K562 (cell line): ENCODE results near the gene CLP1. TPM values are rescaled to one million over a fixed set of nuclear protein-coding genes. Genes with fewer than 3 reads are reported as not detected.

Source experiments
- ATF7 ChIP-seq: fragments of 450-650 bp; IDR thresholded peaks from 2 replicates; pipeline ENCODE4 v1.7.1; 2014; ENCODE audit warnings: mild to moderate bottlenecking, moderate library complexity
- BACH1 ChIP-seq: fragments of 200-800 bp; sonication (Bioruptor generic); IDR thresholded peaks from 2 replicates; pipeline ENCODE4 v1.6.1; 2016; ENCODE audit warnings: missing genetic modification characterization, missing compliant biosample characterization
- C11orf30 ChIP-seq: fragments of 450-650 bp; IDR thresholded peaks from 2 replicates; pipeline ENCODE4 v1.6.1; 2016; ENCODE audit warnings: low read depth, mild to moderate bottlenecking
- FOXA3 ChIP-seq, 2 experiments: fragments of 450-650 bp in 1 of 2; sonication (generic) in 1 of 2; formaldehyde crosslinking; IDR thresholded peaks in 1 of 2; conservative IDR thresholded peaks in 1 of 2; 2 replicates each; pipeline versions ENCODE4 v1.4.0 to v1.8.0; 2020 to 2022; ENCODE audit warnings: mild to moderate bottlenecking in 2 of 2, missing genetic modification reagents in 1 of 2
- HES1 ChIP-seq: fragments of 450-650 bp; IDR thresholded peaks from 2 replicates; pipeline ENCODE4 v1.6.1; 2016; ENCODE audit warnings: low read depth, mild to moderate bottlenecking, moderate library complexity
- HEY1 ChIP-seq: fragments of 250-450 bp; sonication (Bioruptor Pico); IDR thresholded peaks from 2 replicates; pipeline ENCODE4 v1.5.0; 2020; ENCODE audit warnings: mild to moderate bottlenecking, moderate library complexity, borderline replicate concordance
- HOXB6 ChIP-seq: fragments of 250-450 bp; sonication (Bioruptor Pico); IDR thresholded peaks from 2 replicates; pipeline ENCODE4 v1.5.1; 2022; ENCODE audit warnings: mild to moderate bottlenecking, borderline replicate concordance
- KAT8 ChIP-seq: fragments of 450-650 bp; IDR thresholded peaks from 2 replicates; pipeline ENCODE4 v1.6.1; 2016; ENCODE audit warnings: low read depth, mild to moderate bottlenecking
- KDM4B ChIP-seq, 2 experiments: fragments of 450-650 bp in 1 of 2; sonication (generic) in 1 of 2; IDR thresholded peaks; 2 replicates each; pipeline ENCODE4 v1.6.1; 2016 to 2017; ENCODE audit warnings: borderline replicate concordance in 2 of 2, antibody characterized with exemption in 1 of 2, low read depth in 1 of 2, mild to moderate bottlenecking in 1 of 2
- MTA1 ChIP-seq: fragments of 450-650 bp; IDR thresholded peaks from 2 replicates; pipeline ENCODE4 v1.6.1; 2017; ENCODE audit warnings: borderline replicate concordance
- NEUROD1 ChIP-seq: fragments of 150-350 bp; IDR thresholded peaks from 2 replicates; pipeline ENCODE4 v1.6.1; 2014; ENCODE audit warnings: borderline replicate concordance, low read length, low read depth; ENCODE audit not compliant: partially characterized antibody
- NFE2L1 ChIP-seq: fragments of 450-650 bp; IDR thresholded peaks from 2 replicates; pipeline ENCODE4 v1.6.1; 2016; ENCODE audit warnings: missing genetic modification characterization, low read depth, mild to moderate bottlenecking, missing compliant biosample characterization, moderate library complexity, borderline replicate concordance
- PHF8 ChIP-seq: fragments of 200-600 bp; sonication (generic); IDR thresholded peaks from 2 replicates; pipeline ENCODE4 v1.6.1; 2012; ENCODE audit warnings: mixed run types, mild to moderate bottlenecking, inconsistent platforms, low read length, moderate library complexity, borderline replicate concordance
- POLR2AphosphoS5 ChIP-seq: IDR thresholded peaks from 2 replicates; pipeline ENCODE4 v1.6.1; 2011; ENCODE audit warnings: mild to moderate bottlenecking, low read depth, low read length, moderate library complexity; ENCODE audit not compliant: control insufficient read depth, insufficient read depth
- SNIP1 ChIP-seq: fragments of 450-650 bp; IDR thresholded peaks from 2 replicates; pipeline ENCODE4 v1.7.1; 2017; ENCODE audit warnings: low read depth, mild to moderate bottlenecking
- SRSF7 ChIP-seq: fragments of 200-400 bp; formaldehyde crosslinking; optimal IDR thresholded peaks from 2 replicates; pipeline ENCODE3; 2017; ENCODE audit warnings: mild to moderate bottlenecking, low read depth, low read length
- ZBTB12 ChIP-seq: fragments of 250-450 bp; sonication (Bioruptor Pico); IDR thresholded peaks from 2 replicates; pipeline ENCODE4 v1.4.0; 2020
- ZC3H4 ChIP-seq: sonication (generic); formaldehyde crosslinking; IDR thresholded peaks from 2 replicates; pipeline ENCODE4 v1.9.0; 2021; ENCODE audit warnings: missing genetic modification reagents, borderline replicate concordance
- ZFX ChIP-seq: sonication (generic); formaldehyde crosslinking; IDR thresholded peaks from 2 replicates; pipeline ENCODE4 v1.8.0; 2022; ENCODE audit warnings: mild to moderate bottlenecking, missing genetic modification reagents, moderate library complexity
- ZNF23 ChIP-seq: fragments of 250-450 bp; sonication (Bioruptor Pico); IDR thresholded peaks from 2 replicates; pipeline ENCODE4 v1.4.0; 2020; ENCODE audit warnings: mild to moderate bottlenecking
- ZNF507 ChIP-seq: conservative IDR thresholded peaks from 2 replicates; pipeline ENCODE4 v1.6.1; 2017; ENCODE audit warnings: missing genetic modification characterization, missing compliant biosample characterization
- ZNF583 ChIP-seq: fragments of 250-450 bp; sonication (Bioruptor Pico); IDR thresholded peaks from 2 replicates; pipeline ENCODE4 v1.4.0; 2020
- ZNF592 ChIP-seq: fragments of 450-650 bp; IDR thresholded peaks from 2 replicates; pipeline ENCODE4 v1.6.1; 2017; ENCODE audit warnings: antibody characterized with exemption, mild to moderate bottlenecking
- ZNF695 ChIP-seq: fragments of 450-650 bp; formaldehyde crosslinking; IDR thresholded peaks from 2 replicates; pipeline ENCODE4 v1.4.0; 2020; ENCODE audit warnings: mild to moderate bottlenecking, moderate library complexity
- ZNF699 ChIP-seq: fragments of 250-450 bp; sonication (Bioruptor Pico); IDR thresholded peaks from 2 replicates; pipeline ENCODE4 v1.8.0; 2021; ENCODE audit warnings: mild to moderate bottlenecking, moderate library complexity; ENCODE audit not compliant: insufficient replicate concordance
- ZSCAN32 ChIP-seq: fragments of 450-650 bp; formaldehyde crosslinking; IDR thresholded peaks from 2 replicates; pipeline ENCODE4 v1.4.0; 2020; ENCODE audit warnings: mild to moderate bottlenecking, moderate library complexity
- polyA plus RNA-seq, 8 experiments: library from polyadenylated mRNA; depleted of rRNA in 4 of 8; stranded (reverse) in 5 of 8; unstranded in 3 of 8; fragments of >200 nt; fragmentation: Nextera tagmentation in 2 of 8; fragmentation: Illumina TruSeq in 1 of 8; extraction: Ambion mirVana in 2 of 8; extraction: Trizol in 1 of 8; gene quantifications; 2 replicates each; pipeline versions ENCODE4 v1.2.1 to v1.2.3, GENCODE V29; 2011 to 2014; ENCODE audit warnings: inconsistent platforms in 1 of 8, missing spikeins in 1 of 8
- total RNA-seq, 7 experiments: library from RNA; depleted of rRNA in 6 of 7; stranded (reverse); fragments of >200 nt in 6 of 7; fragmentation: Illumina TruSeq in 2 of 7; extraction: Trizol in 2 of 7; gene quantifications; 2 replicates each; pipeline versions ENCODE4 v1.2.1 to v1.2.3, GENCODE V29; 2011 to 2021; ENCODE audit warnings: low replicate concordance in 1 of 7

CLP1 gene
- total and polyA plus RNA-seq, 9 of the 15 experiments (the other 6 are each of a cell fraction or from before 2014, with no cell fraction given), result 19.1 to 46.2 (median 27.8) TPM

- TF ChIP-seq ZNF695 (CRISPR knock-in tag), result no peak
- no peak for TF ChIP-seq POLR2AphosphoS5
- TF ChIP-seq ZSCAN32 (CRISPR knock-in tag), result no peak
- no peak for TF ChIP-seq NEUROD1
- no peak for TF ChIP-seq NFE2L1
- TF ChIP-seq MTA1, result no peak
- no peak for TF ChIP-seq C11orf30
- TF ChIP-seq KAT8, result no peak
- no peak for TF ChIP-seq SNIP1
- TF ChIP-seq FOXA3 (CRISPR knock-in tag; conservative IDR thresholded peaks at IDR 0.05 in 1 of 2, IDR thresholded peaks at IDR 0.05 in 1 of 2), result no peak
- no peak for TF ChIP-seq ZNF592
- no peak for TF ChIP-seq SRSF7
- 0 out of 2 replicates have a peak, but pooled peaks have one; percentile 64 for TF ChIP-seq ZFX (CRISPR knock-in tag)
- no peak for TF ChIP-seq ATF7
- TF ChIP-seq ZNF583 (CRISPR knock-in tag), result no peak
- no peak for TF ChIP-seq KDM4B (IDR thresholded peaks at IDR 0.05; ENCODE audit: borderline replicate concordance in 2 of 2, low read depth in 1 of 2)
- no peak for TF ChIP-seq ZNF699 (CRISPR knock-in tag)
- no peak for TF ChIP-seq ZNF507 (tag)
- no peak for TF ChIP-seq PHF8
- TF ChIP-seq HES1, result no peak
- TF ChIP-seq BACH1 (tag), result no peak
- no peak for TF ChIP-seq ZC3H4
- no peak for TF ChIP-seq ZNF23 (CRISPR knock-in tag)
- TF ChIP-seq HOXB6 (CRISPR knock-in tag), result no peak
- no peak for TF ChIP-seq ZBTB12 (CRISPR knock-in tag)
- no peak for TF ChIP-seq HEY1 (CRISPR knock-in tag)
These were observed 10.8 kb downstream of the CLP1 start (continued) for GRCh38 chr11:57668434-57668782.
